GM18867 (cell line): Measurements from ENCODE around the gene DICER1.

ENCODE experiments used
- ATAC-seq: cut with Tn5 transposase; IDR thresholded peaks from one replicate; pipeline ENCODE4 v1.9.1; 2021; ENCODE audit warnings: mild to moderate bottlenecking, moderate library complexity; ENCODE audit not compliant: unreplicated experiment

Gene DICER1

DNA sequence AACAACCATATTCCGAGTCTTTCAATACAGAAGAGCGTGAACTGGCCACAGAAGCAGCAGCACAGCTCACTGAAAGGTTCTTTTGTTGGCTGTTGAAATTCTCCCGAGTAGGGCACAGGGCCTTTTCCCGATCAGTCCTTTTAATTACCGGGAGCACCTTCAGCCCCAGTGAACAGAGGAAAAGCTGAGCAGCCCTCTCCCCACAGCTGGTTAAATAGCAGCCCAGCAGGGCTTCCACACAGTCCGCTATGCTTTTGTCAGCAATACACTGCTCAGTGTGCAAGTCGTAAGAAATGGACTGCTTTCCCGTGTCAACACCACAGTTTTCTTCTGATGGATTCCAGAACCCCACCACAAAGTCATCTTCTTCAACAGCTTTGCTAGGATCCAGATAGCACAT, 61.3 kb downstream of the DICER1 start:
- ATAC-seq: no peak

DNA sequence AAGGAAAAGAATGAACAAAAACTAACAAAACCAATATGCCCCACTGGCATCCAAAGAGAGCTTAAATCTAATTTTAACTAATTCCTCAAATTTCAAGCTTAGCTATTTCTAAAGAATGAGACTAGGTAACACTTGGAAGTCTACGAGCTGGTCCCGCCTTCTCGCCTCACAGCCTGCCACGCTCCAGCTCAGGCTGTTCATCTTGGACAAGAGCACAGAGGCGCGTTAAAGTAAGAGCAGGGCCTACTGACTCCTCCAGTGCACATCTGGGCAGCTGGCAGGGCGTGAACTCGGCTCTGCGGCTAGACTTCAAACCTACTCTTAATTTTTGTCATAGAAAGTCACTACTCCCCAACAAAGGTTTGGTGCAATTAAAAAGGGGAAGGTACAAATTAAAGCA, 64.6 kb downstream of the DICER1 start:
- no peak for ATAC-seq

DNA sequence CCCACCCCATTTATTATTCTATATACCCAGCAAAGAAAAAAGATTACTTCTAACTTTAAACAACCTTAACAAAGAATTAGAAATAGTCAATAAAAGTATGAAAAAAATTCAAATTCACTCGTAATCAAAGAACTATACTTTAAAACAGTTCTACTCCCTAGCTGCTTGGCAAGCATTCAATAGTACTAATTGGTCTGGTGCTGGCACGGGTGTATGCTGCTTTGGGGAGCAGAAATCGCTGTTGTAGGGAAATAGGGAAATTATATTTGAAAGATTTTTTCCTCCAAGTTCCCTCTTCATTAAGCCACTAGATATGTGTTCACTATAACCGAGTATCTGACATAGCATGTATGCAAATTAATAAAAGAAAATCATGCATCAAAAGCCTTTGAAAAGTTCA, 65.7 kb downstream of the DICER1 start:
- no peak for ATAC-seq

DNA sequence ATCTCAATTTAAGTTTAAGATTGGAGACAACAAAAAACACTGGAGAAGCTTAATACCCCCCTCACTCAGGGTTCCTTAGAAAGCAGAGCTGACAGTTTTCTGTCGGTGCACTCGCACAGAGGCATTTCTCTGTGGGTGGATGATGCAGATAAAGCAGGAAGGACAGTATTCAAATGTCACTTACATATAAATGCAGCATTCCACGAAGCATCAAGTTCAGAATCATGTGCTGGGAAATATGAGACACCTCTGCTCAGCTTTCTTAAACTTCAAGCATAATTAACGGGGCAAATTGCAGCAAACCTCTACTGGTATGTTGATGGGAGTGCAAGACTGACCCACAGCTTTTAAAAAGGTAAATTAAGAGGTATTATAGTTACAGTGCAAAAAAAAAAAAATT, 68.7 kb downstream of the DICER1 start:
- ATAC-seq: no peak

DNA sequence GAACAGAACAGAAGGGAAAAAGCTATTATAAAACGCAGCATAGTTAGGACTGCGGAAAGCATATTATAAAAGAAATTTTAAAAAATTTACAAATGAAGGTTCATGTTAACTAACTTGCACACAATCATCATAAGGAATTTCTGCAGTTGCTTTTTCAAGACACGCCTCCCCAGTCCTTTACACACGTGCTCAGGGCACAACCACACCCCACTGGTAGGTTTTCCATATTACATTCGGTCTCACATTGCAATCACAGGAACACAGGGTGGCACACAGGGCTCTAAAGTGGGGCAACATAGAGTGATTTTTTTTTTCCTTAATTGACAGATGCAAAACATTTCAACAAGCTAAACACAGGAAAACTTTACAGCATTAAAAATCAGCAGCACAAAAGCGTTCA, 69.7 kb downstream of the DICER1 start:
- ATAC-seq: no peak

DNA sequence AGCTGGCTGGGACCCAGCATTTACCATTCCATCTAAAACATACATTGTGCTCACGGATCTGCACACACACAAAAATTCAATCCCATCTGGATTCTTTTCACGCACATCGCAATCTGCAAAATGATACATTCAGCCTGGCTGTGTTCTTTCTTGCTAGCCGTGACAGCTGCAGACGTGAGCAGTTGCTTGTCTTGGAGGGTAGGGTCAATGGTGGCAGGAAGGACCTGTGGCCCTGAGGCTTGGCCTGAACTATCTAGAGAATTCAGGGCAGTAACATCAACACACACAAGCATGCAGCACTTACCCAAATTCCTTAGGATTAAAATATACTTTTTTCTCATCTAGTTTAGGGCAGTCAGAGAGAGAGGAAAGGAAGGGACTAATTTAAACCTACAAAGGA, 72.0 kb downstream of the DICER1 start:
- ATAC-seq: no peak

DNA sequence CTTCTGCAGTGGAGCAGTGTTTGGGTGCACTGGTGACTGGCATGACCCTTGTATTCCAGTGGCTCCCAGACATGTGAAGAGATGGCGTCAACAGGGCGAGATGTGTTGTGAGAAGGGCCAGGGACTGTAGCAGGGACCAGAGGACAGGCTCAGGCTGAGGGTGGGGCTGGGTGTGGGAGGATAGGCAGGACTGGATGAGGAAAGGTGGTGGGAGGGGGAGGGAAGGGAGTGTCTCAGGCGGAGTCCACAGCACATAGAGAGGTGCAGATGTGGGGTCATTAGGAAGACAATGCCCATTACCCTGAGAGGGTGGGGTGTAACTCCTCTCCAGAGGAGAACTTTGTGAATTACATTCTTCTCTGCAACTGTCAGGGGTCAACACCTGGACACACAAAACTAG, 78.5 kb downstream of the DICER1 start:
- ATAC-seq: no peak

DNA sequence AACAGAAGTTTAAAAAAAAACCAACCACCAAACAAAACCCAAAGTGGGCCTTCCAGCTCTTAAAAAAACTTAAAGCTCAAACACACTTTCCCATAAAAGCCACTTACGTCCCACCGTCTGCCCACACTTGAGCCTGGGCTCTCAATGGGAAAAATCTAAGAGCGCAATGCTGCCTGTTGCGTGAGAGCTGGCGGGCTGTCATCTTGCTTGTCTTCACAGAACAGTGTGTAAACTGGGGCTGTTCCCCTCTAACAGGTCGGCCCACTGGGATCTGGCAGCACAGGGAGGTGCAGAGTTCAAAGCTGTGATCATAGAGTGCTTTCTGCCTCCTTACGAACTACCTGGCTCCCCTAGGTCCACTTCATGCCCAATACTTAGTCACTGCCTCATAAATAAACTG, 80.0 kb downstream of the DICER1 start:
- ATAC-seq: no peak

DNA sequence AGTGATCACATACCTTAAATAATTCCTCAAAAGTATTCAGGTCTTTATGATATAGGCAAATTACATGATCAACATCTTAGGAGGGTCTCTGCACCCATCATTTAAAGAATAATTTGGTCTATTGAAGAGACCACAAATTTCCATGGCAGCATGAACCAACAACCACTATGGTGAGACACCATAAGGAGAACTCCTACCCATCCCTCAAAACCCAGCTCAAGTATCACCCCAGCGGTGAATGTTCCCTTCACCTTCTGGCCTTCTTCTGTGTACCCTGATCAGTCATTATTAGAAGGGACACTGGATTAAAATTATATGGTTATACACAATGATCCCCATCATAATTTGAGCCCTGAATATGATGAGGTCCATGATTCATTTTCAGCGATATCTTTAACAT, 81.5 kb downstream of the DICER1 start:
- ATAC-seq: no peak

DNA sequence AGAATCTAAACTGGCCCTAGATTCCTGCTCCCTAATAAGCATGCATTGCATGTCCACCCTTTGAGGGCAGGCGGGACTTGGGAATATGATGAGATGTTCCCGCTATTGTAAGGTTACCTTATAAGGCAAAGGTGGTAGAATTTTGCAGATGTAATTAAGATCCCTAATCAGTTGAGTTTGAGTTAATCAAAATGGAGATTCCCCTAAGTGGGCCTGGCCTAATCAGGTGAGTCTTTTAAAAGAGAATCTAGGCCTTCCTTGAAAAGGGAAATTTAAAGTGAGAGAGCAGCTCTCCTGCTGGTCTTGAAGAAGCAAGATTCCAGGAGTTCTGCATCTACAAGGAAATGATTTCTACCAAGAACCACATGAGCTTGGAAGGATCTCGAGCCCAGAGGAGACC, 83.4 kb downstream of the DICER1 start:
- no peak for ATAC-seq

DNA sequence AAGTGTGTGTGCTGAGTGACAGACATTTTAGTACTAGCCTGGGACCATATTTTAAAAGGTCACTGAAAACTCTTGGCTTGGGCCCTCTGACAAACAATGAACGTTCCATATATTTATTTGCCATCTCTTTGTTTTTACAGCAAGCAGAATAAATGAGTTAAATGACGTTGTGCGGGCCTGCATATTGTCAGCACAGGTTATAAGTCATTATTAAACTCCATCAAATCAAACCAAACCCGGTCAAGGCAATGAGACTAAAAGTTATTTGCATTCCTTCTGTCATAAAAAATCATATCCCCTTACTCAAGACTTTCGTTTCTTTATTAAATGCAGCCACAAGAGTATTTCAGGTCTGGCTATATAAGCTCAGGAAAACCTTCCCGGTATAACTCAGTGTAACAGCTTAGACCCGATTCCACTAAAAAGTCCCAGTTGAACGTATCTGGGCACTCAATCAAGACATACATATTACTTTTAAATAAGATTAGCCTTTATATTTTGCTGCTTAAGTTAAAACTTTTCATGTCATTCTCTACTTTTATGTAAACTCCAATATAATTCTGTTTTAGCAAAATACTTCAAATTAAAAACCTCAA, 84.9 kb downstream of the DICER1 start:
- no peak for ATAC-seq

DNA sequence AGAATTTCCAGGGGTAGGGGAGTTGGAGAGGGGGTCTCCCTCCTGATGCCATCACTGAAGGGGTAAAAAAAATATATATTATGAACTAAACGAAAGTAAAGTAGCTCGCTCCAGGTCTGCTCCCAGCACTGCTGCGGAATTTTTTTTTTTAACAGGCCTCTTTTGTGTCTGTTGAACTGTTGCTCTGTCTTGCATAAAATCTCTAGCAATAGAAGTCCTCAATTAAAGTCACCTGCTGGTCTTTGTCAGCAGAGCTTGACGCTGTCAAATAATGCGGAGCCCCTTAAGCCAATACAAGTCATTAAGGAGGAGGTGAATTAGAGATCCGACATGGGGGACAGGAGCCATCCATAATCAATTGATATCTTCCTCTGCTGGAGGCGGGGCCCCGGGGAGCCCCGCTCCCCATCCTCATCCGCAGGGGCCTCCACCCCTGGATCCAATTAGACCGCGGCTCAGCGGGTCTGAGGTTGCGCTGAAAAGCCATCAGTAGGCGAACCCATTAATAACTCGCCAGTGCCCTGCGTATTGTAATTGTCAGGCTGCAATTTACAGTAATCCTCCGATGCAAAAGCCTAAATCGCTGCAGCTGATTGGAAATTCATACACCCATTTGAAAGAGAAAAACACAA, 85.6 kb downstream of the DICER1 start:
- no peak for ATAC-seq

DNA sequence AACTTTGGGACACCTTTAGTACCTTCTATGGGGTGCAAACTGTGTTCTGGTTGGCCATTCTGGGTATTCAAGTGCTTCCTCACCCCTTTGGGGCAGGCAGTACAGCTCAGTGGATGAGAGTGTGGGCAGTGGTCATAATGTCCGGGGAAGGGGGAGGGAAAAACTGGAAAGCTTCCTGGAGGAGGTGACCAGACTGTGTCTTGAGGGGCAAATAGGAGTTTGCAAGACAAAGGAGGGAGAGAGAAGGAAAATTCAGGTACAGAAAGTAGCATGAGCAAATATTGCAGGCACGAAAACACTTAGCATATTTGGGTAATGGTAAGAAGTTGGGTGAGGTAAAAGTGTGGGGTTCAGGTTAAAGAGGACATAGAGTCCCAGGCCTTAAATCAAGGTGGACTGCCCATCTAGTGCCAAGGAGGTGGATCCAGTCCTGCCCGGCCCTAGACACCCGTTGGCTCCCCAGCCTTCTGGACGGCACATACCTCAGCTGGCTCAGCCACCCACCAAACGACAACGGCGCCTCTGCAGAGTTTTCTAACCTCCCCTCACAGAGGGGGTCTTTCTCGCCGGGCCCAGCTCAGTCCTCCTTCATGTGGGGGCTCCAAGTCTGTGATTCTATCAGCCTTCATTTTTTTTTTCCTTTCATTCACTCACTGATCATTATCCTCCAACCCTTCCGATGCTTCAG, 86.4 kb downstream of the DICER1 start:
- no peak for ATAC-seq

DNA sequence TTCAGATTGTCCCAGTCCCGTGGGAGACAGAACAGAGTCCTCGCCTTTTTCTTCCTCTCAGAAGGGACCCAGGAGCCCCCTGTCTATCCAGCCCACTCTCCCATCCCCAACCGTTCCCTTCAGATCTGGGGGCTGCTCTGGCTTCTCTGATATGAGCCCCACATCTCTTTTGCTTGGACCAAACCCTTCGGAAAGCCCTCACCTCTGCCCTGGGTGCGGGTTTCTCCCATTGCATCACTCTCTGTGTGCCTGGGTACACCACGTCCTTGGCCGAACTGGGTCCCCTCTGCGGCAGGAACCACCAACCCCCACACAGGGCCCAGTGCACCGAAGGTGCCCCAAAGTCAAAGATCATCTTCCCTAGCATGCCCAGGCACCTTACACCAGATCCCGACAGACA, 87.8 kb downstream of the DICER1 start:
- no peak for ATAC-seq

DNA sequence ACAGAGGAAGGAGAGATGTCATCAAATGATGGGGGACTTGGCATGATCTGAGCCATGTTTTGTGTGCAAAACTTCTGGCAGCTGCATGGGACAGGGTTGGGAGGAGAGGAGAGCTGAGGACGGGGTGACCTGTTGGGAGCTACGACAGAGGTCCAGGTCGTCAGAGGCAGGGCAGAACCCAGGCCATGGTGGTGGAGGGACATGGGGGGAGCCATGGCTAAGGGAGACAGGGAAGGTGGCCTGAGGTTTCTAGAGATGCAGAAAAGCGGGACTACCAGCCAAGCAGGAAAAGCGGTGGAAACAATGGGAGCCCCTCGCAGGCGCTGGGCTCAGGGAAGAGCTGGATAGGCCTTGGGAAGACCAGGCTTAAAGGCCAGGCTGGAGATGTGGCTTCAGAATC, 88.3 kb downstream of the DICER1 start:
- ATAC-seq: no peak

DNA sequence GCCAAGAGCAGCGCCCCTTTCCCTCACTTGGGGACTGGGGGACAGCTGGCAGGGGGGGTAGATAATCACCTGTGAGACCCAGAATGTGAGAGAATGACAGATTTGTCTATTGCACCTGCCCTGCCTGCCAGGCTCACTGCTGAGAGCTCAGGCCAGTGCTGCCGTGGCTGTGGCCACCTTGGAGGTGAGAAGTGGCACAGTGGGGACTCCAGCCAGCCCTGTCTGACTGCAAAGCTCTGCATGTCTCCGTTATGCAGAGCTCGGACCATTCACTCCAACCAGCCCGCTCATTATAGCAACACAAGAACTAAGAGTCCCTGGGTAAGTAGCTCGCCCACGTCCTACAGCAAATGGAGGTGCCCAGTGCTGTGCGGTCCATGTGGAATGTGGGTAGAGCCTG, 88.8 kb downstream of the DICER1 start:
- no peak for ATAC-seq

DNA sequence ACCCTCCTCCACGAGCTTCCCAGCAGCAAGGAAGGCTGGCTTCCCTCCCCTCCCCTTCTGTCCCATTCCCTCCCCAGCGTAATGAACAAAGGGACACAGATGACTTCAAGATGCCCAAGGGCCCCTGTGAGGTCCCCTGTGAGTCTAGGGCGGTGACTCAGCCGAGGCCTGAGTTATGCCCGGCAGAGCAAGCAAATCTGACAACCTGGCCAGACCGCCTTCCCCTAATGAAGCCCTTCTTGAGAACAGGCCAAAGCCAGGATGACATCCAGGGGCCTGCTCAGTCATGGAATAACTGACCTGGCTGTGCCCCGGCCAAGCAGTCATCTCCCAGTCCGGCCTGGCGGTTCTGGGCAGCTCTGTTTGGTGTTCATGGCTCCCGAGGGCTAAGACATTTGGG, 89.2 kb downstream of the DICER1 start:
- ATAC-seq: no peak

DNA sequence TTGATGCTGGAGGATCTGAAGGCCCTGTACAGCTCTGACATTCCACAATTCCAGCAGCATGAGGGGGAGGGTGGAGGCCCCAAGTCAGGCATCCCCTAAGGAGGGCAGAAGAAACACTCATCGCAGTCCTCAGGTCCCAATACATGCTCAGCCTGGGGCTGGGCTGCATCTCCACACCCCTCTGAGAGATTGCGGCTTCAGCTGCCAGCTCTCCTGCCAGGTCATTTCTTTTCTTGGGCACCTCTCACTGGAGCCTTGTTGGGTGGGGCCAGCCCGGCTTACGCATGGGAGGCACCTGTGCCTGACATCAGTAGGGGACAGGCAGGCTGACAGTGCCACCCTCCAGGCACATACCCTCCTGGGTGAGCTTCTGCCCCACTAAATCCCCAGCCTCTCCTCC, 89.8 kb downstream of the DICER1 start:
- ATAC-seq: no peak

DNA sequence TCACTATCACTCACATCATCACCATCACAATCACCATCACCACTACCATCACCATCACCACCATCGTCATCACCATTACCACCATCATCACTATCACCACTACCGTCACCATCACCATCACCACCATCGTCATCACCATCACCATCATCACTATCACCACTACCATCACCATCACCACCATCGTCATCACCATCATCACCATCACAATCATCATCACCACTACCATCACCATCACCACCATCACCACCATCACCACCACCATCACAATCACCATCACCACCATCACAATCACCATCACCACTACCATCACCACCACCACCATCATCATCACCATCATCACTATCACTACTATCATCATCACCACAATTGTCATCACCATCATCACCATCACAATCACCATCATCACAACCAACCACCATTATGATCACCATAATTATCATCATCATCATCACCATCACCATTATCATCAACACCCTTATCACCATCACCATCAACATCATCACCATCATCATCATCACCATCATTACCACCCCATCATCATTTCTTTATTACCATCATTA, 90.8 kb downstream of the DICER1 start:
- ATAC-seq: no peak

DNA sequence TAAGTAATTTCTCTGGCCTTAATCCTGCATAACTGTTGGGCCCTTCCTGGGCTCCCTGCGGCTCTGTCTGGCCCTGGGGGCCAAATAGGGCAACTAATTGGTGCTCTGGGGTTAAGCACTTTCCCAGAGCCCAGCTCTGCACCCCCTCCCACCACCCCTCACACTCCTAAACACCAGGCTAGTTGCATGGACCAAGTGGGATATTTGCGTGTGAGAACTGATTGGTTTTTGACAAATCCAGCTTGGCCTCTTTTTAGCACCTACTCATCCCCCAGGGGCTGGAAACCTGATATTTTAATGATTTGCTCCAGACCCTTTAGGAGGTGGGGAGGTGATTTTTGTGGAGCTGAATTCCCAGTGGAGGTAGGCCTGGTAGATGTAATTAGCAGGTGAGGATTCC, 91.9 kb downstream of the DICER1 start:
- no peak for ATAC-seq

DNA sequence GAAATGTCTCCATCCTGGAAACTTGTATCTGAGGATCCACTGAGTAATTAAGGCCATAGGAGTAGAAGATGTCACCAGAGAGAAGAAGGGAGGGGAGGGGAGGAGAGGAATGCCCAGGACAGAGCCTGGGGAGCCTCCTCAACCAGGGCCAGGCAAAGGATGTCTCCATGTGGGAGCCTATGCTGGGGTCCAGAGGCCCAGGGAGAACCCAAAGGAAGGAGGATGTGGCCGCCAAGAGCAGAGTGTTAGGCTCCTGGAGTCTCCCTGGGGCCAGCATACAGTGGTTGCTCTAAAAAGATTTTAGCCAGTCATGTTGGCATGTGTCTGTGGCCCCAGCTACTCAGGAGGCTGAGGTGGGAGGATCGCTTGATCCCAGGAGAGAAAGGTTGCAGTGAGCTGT, 92.6 kb downstream of the DICER1 start:
- ATAC-seq: no peak

DNA sequence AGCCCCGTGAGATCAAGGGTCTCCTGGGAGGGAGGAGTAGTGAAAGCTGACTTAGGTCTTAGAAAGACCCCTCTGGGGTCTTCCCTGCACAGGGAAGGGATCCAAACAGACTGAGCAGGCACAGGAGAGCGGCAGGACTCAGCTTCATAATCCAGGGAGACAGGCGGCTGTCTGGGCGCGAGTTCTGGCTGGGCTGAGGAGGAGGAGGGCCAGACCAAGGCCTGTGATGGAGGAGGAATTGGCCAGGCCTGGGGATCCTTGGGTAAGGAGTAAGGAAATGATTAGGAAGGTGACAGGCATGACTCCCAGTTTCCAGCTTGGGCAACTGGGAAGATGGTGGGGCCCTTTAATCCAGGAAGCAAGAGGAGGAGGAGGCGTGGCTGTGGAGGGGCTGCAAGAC, 93.1 kb downstream of the DICER1 start:
- ATAC-seq: no peak
